GM19035 (cell line): ENCODE data around the gene PSPH.
A peak's percentile ranks its signal among the peaks of the same experiment; 100 is the strongest.
"Not testable (repeated sequence)": the region's sequence is repeated elsewhere in the genome, so short reads cannot be mapped to it uniquely, and the experiment has no call there.

Experiments used
- ATAC-seq: cut with Tn5 transposase; IDR thresholded peaks from one replicate; pipeline ENCODE4 v1.9.1; 2021; ENCODE audit not compliant: unreplicated experiment

Gene PSPH

DNA sequence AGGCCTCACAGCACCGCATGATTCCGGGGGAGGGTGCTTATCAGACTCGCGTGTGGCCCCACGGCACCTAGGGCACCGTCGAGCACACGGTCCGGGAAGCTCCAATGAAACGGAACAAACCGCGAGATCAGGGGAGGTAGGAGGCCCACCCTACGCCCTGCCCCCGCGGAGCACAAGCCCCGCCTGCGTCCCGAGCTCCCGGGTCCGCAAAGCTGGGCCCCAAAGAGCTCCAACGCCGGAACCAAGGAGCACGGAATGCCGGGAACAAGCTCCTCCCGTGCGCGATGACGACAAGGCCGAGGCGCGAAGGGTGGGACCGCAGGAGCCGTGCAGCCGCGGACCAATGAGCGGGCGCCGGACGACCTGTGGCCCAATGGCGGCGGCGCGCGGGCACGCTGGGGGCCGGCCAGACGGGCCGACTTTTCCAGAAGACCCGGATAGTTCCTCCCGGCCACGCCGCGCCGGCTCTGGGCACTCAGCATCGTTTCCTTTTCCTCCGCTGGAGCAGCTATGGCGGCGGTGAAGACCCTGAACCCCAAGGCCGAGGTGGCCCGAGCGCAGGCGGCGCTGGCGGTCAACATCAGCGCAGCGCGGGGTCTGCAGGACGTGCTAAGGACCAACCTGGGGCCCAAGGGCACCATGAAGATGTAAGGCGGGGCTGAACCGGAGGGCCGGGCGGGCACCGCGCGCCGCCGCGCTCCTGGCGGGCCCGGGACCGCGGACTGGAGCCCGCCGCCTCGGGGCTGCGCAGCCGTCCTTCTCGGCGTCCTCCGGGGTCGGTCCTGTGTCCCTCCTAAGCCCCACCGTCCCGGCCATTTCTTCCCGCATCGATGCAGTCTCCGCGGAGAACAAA is at the start of gene PSPH, which contains the start of gene CCT6A:
Gene PSPH, minus strand, starts transcription at position 106 of the 853 bp plus-strand sequence. CDS start 30,232 bp downstream, outside the sequence.
Gene CCT6A, plus strand, starts transcription at position 427 of the 853 bp plus-strand sequence. Its CDS starts 84 bp downstream, at position 511.
- peak; percentile 96 for ATAC-seq

DNA sequence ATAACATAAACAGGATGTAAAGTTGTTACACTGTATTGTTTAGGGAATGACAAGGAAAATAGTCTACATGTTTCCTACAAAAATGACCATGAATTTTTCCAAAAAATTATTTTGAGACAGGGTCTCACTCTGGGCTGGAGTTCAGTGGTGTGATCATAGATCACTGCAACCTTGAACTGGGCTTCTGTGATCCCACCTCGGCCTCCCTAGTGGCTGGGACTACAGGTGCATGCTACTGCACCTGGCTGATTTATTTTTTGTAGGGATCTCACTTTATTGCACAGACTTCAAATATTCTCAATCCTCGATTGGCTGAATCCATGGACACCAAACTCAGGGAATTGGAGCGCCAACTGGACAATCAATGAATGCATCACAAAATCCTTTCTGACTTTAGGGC is 48.4 kb upstream of the PSPH start:
- no peak for ATAC-seq

DNA sequence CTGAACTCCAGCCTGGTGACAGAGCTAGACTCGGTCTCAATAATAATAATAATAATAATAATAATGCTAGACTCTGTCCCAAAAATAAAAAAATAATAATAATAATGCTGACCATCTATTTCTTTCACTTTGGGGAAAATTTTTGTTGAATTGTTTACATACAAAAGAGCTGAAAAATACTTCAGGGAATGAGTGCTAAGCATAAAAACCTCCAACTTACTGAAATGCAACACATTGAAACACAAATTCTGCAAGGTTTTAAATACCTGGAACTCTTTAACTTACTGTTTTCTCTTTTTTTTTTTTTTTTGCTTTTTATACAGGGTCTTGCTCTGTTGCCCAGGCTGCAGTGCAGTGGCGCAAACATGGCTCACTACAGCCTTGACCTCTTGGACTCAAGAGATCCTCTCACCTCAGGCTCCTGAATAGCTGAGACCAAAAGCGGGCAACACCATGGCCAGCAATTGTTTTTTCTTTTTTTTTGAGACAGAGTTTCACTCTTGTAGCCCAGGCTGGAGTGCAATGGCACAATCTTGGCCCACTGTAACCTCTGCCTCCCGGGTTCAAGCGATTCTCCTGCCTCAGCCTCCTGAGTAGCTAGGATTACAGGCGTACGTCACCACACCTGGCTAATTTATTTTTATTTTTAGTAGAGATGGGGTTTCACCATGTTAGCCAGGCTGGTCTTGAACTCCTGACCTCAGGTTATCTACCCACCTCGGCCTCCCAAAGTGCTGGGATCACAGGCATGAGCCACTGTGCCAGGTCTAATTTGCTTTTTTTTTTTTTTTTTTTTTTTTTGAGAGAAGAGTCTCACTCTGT is 47.2 kb upstream of the PSPH start:
- ATAC-seq: not testable (repeated sequence)

DNA sequence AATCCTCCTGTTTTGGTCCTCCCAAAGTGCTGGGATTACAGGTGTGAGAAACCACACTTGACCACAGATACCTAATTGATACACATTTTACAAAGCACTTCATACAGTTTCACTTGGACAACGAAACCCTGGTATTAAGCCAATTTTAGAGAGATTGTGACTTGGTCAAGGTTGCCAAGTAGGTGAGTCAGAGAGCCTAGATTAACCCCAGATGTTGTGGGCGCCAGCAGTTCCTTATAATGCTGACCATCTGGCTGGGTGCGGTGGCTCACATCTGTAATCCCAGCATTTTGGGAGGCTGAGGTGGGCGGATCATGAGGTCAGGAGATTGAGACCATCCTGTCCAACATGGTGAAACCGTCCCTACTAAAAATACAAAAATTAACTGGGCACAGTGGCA is 46.5 kb upstream of the PSPH start:
- ATAC-seq: no peak

DNA sequence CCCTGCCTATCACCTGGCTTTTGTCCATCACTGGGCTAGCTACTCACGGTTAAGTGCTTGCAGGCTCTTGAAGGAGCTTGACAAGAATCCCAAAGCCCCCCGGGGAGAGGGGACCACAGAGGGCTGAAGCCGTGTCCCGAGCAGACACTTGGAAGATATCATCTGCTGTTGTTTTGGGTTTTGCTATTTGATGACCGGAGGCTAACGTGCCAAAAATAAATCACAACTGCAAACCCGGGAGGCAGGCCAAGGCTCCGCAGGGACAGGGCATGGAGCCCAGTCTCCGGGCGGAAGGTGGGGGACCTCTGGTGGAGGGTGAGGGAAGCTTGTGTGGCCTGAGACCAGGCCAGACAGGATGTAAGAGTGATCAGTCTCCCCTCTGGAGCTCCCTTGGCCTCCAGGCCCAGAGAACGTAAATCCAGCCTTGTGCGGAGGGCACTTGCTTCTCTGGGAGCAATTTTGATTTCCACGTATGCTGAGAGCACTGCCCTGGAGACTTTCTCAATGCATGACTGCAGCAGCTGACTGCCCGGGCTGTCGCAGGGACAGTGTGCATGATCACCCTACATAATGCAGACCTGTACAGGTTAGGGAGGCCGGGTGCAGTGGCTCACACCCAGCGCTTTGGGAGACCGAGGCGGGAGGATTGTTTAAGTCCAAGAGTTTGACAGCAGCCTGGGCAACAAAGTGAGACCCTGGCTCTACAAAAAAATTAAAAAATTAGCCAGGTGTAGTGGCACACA is 41.7 kb upstream of the PSPH start, which contains the start of gene PHKG1:
Gene PHKG1, minus strand, starts transcription at position 164 of the 743 bp plus-strand sequence. CDS start 4,011 bp downstream, outside the sequence.
- ATAC-seq: no peak

DNA sequence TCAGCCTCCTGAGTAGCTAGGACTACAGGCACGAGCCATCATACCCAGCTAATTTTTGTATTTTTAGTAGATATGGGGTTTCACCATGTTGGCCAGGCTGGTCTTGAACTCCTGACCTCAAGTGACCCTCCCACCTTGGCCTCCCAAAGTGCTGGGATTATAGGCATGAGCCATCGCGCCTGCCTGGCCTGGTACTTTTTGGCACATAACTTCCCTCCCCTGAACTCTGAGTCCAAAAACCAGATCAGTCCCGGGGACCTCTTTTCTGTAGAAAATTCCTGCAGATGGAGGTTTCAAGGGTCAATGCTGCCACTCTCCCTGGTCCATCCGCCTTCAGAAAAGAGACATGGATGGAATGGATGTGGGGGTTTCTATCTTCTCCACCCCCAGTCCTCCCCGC is 41.1 kb upstream of the PSPH start:
- ATAC-seq: not testable (repeated sequence)

DNA sequence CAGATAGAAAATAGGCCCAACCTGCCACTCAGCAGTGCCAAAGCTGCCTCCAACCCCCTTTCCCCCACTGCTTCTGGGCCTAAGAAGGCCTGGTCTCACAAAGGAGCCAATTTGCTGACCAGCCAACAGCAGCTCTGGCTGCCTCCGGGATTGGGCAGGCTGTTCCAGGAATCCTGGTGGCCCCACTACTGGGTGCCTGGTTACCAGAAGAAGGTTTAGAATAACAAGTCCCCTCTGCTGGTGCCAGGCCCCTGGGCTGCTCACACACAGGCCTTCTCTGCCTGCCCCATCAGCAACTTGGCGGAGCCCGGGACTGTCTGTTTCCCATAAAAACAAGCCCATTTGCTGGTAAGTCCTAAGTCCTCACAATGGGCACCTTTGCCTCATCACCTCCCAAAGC is 40.3 kb upstream of the PSPH start:
- ATAC-seq: no peak

DNA sequence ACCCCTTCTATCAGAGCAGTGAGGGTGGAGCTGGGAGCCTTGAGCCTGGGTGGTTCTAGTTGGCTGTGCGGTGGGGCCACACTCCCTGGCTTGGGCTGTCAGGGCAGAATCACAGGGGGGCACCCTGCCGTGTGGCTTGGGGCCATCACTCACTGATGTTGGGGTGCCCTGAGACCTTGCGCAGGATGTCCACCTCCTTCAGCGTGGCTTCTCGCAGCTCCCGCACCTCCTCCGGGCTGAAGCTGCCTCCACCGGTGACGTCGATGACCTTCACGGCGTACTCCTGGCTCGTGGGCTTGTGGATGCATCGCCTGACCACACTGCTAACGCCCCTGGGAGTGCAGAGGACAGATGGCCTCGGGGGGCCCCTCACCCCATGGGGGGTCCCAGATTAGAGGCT is 36.2 kb upstream of the PSPH start:
- ATAC-seq: no peak

DNA sequence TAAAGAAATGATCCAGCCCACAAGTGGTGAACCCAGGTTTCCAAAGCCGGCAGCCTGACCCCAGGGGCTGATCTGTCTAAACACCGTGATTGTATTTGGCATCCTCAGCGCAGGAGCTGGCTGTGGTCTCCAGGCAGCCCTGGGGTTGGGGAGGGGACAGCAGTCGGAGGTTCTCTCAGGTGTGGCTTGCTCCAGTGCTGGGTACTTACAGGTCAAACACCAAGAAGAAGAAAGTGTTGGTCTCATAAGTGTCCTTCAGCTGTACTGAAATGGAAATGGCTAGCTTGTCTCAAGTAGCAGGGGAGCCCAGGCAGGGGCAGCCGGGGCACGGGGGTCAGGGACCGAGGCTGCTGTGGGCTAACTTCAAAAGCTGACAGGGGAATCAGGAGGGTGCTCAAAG is 35.5 kb upstream of the PSPH start:
- ATAC-seq: no peak

DNA sequence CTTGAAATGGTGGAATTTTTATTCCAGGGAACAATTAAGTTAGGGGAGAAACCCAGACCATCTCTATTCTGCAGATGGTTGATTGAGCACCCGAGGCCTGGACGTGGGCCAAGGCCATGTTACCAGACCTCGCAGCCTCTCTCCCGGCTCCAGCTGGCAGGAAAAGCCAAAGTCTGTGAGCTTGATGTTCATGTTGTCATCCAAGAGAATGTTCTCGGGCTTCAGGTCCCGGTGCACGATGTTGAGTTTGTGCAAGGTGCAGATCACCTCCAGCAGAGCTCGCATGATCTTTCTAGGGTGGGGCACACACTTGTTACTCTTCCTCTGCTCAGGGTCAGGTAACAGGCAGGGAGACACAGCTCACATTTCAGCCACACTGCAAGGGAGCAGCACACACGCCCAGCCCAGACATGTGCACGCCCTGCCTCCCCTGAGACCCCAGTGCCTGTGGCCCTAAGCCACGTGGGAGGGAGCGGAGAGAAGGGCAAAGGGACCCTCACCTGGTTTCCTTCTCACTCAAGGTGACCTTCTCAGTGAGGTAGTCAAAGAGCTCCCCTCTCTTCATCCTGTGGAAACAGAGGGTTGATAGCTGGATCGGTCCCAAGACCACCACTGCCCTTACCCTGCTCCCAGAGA is 32.0 kb upstream of the PSPH start:
- ATAC-seq: no peak

DNA sequence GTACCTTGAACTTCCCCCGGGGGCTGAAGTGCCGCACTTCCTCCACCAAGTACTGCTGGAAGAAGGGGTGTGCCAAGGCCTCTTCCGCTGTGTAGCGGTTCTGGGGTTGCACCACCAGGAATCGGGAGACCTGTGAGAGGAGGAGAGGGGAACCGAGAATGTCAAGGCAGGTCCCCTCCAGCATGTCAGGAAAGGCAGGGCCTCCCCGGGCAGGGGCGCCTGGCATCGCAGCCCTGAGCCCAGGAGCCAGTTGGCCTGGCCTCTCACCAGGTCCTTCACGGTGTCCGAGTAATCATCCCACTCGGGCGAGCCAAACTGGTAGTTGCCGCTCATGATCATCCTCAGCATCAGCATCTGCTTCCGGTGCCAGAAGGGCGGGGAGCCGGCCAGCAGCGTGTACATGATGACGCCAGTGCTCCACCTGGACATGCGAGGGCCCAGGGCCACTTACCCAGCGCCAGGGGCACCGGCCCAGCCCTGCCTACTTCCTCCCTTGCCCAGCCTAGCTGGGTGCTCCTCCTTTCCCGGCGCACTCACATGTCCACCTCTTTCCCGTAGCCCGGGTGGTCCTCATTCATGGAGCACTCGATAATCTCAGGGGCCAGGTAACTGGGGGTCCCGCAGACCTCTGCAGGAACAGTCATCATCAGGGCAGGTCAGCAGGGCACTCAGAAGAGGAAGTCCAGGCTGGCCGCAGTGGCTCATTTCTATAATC is 30.5 kb upstream of the PSPH start:
- ATAC-seq: no peak

DNA sequence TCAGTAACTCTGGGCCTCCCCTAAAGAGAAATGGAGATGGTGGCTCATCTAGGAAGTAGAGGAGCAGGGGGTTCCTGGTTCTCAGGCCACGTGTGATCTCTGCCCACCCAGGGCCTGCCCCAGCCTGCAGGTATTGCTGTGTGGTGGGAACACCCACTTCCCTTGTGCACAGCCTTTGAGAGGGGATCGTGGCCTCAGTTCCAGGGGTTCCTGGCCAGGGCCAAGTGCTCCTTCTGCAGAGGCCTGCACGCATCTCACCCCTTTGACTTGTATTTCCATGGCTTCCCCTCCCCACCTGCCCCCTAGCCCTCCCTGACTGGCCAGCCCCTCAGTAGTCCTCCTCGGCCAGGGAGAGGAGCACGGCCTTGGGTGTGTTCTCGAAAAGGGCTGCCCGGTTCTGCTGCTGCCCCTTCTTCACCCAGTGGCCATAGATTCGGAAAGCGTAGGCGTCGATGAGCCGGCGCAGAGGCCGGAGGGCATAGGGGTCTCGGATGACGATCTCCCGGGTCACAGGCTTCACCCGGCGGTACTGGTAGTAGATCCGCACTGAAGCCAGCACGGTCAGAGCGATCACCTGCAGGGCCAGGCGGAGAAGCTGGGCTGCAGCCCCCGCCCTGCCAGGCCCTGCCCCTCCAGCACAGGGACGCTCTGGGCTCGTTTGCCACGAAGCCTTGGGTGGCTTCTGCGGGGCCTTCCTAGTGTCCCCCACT is 29.6 kb upstream of the PSPH start:
- not testable (repeated sequence) for ATAC-seq

DNA sequence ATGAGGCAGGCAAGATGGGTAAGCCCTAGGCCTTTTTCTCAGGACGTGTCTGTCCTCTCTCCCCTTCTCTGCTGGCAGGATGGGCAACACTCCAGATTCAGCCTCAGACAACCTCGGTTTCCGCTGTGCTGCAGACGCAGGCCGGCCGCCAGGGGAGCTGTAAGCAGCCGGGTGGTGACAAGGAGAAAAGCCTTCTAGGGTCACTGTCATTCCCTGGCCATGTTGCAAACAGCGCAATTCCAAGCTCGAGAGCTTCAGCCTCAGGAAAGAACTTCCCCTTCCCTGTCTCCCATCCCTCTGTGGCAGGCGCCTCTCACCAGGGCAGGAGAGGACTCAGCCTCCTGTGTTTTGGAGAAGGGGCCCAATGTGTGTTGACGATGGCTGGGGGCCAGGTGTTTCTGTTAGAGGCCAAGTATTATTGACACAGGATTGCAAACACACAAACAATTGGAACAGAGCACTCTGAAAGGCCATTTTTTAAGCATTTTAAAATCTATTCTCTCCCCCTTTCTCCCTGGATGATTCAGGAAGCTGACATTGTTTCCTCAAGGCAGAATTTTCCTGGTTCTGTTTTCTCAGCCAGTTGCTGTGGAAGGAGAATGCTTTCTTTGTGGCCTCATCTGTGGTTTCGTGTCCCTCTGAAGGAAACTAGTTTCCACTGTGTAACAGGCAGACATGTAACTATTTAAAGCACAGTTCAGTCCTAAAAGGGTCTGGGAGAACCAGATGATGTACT is 28.4 kb upstream of the PSPH start:
- no peak for ATAC-seq

DNA sequence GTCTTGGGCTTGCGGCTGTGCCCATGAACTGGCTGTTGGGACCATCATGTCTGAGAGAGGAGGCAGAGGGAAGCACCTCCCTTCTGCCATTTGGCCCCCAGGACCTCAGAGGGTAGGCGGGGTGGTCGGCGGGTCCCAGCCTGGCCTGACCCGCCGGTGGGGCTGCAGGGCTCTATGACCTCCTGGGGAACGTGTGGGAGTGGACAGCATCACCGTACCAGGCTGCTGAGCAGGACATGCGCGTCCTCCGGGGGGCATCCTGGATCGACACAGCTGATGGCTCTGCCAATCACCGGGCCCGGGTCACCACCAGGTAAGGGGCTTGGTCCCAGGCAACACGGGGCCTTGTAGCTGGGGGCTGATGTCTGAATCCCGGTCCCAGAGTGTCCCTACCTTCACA is 27.0 kb upstream of the PSPH start:
- ATAC-seq: no peak

DNA sequence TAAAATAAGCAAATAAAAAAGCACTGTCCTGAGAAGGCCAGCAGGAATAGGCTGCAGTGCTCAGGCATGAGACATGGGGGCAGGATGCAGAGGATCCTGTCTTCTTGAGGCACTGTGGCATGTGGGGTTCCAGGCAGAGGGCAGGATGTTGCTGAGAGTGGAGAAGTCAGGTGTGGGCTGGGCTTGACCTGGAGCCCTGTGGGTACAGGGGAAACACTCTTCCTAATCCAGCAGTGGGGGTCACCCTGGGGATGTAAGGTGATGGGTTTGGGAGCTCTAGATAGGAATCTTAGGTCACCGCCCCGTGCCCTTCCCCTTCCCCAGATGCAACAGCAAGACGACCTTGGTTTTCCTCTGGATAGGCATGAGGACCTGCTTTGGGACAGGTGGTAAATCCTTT is 26.4 kb upstream of the PSPH start:
- no peak for ATAC-seq

DNA sequence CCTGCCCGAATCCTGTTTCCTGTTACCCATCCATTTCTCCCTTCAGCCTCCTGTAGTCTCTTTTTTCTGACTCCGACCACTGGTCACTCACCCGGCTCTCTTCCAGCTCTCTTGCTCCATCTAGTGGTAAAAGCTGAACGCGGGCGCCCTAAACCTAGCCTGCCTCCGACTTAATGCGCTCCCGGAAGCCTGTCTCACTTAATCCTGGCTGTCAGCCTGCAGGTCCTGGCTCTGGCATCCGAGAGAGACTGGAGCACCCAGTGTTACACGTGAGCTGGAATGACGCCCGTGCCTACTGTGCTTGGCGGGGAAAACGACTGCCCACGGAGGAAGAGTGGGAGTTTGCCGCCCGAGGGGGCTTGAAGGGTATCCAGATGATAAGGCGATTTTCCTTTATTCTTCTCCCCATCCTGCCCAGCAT is 23.1 kb upstream of the PSPH start:
- peak; percentile 86 for ATAC-seq

DNA sequence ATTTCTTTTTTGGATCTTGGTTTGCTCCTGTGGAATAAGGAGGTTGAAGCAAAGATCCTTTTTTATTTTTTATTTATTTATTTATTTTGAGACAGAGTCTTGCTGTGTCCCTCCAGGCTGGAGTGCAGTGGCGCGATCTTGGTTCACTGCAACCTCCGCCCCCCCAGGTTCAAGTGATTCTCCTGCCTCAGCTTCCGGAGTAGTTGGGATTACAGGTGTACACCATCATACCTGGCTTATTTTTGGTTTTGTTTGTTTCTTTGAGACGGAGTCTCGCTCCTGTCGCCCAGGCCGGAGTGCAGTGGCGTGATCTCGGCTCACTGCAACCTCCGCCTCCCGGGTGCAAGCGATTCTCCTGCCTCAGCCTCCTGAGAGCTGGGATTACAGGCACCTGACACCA is 15.1 kb upstream of the PSPH start:
- ATAC-seq: not testable (repeated sequence)

DNA sequence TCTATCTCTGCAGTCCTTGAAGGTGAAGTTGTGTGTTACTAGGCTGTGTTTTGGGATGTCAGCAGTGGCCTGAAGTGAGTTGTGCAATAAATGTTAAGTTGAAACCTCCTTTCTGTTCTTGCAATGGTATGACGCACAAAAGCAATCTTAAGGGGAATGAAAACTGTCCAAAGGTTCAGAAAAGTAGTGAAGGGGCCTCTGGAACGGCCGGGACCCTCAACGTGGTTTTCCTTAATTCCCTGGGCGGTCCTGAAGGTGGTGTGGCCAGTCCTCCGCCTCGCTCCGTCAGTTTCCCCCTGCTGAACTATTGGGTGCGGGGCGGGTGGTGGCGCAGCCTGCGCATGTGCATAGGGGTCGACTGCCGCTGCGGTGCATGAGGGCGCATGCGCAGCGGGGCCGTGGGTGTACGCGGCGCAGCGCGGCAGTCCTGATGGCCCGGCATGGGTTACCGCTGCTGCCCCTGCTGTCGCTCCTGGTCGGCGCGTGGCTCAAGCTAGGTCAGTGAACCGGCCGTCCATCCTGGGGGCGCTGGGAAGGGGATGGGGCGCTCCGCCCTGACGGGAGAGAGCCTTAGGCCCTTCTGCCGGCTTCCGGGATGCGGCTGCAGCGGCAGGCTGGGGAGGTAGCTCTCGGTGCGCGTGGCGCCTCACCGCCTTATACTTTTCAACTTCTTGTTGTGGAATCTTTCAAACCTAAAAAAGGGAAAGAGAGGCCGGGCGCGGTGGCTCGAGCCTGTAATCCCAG is 12.8 kb upstream of the PSPH start, which contains the start of gene SUMF2:
Gene SUMF2, plus strand, starts transcription at position 405 of the 744 bp plus-strand sequence. Its CDS starts 26 bp downstream, at position 431.
- peak; percentile 86 for ATAC-seq
